ENCODE results near the gene TEX52.

DNA sequence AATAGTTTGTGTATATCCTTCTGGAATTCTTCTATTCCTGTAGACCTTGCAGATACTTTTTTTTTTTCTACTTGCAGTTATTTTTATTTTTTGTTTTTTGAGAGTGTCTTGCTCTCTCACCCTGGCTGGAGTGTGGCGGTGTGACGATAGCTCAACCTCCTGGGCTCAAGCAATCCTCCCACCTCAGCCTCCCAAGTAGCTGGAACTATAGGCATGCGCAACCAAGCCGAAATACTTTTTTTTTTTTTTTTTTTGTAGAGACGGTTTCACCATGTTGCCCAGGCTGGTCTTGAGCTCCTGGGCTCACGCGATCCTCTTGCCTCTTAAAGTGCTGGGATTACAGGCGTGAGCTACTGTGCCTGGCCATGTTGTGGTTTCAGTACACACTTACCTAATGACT lies 43.8 kb upstream of the TEX52 start:
- no peak for TF ChIP-seq EZH2 (optimal IDR thresholded peaks at IDR 0.05; ENCODE audit: low read depth, low read length)
- no peak for TF ChIP-seq CTCF (IDR thresholded peaks at IDR 0.05; ENCODE audit: low read length)
- TF ChIP-seq EZH2phosphoT487 (IDR thresholded peaks at IDR 0.05; ENCODE audit: low read length), result no peak
